H9 (cell line): ENCODE measurements around the gene FGFBP3. TPM values are rescaled to one million over a fixed set of nuclear protein-coding genes. Genes with fewer than 3 reads are reported as not detected.
A peak's percentile ranks its signal among the peaks of the same experiment; 100 is the strongest.

Source experiments
- DNase-seq: peaks from one replicate; pipeline ENCODE4 v3.0.0-alpha.2; 2017
- H2AFZ ChIP-seq: one replicate; pipeline ENCODE4 v1.6.1; 2013; ENCODE audit warnings: mild to moderate bottlenecking, low read length, control low read depth, moderate library complexity
- H2AK5ac ChIP-seq: 2 replicates; pipeline ENCODE4 v1.6.1; 2013; ENCODE audit warnings: low read length, control low read depth, mixed read lengths; ENCODE audit not compliant: insufficient read length
- H2BK120ac ChIP-seq: one replicate; pipeline ENCODE4 v1.6.1; 2013; ENCODE audit warnings: low read depth, mild to moderate bottlenecking, low read length, control low read depth, inconsistent platforms; ENCODE audit not compliant: poor library complexity, severe bottlenecking
- H2BK12ac ChIP-seq: 2 replicates; pipeline ENCODE4 v1.6.1; 2013; ENCODE audit warnings: low read length, control low read depth, mixed read lengths, low read depth; ENCODE audit not compliant: insufficient read length
- H2BK15ac ChIP-seq: 2 replicates; pipeline ENCODE4 v1.6.1; 2013; ENCODE audit warnings: low read depth, low read length, control low read depth
- H2BK20ac ChIP-seq: one replicate; pipeline ENCODE4 v1.6.1; 2013; ENCODE audit warnings: low read depth, mild to moderate bottlenecking, low read length, control low read depth, inconsistent platforms; ENCODE audit not compliant: poor library complexity, severe bottlenecking
- H2BK5ac ChIP-seq: 2 replicates; pipeline ENCODE4 v1.6.1; 2013; ENCODE audit warnings: low read length, control low read depth, mixed read lengths; ENCODE audit not compliant: insufficient read length
- H3K14ac ChIP-seq: 2 replicates; pipeline ENCODE4 v1.6.1; 2013; ENCODE audit warnings: low read length, control low read depth; ENCODE audit not compliant: insufficient read depth
- H3K18ac ChIP-seq: 2 replicates; pipeline ENCODE4 v1.6.1; 2013; ENCODE audit warnings: low read depth, mild to moderate bottlenecking, mixed read lengths, low read length, control low read depth; ENCODE audit not compliant: insufficient read length
- H3K23ac ChIP-seq: 2 replicates; pipeline ENCODE4 v1.6.1; 2013; ENCODE audit warnings: low read length, control low read depth, mixed read lengths, low read depth; ENCODE audit not compliant: insufficient read length
- H3K23me2 ChIP-seq: 2 replicates; pipeline ENCODE4 v1.6.1; 2013; ENCODE audit warnings: low read depth, mild to moderate bottlenecking, mixed read lengths, low read length, control low read depth; ENCODE audit not compliant: insufficient read length, poor library complexity, severe bottlenecking
- H3K27ac ChIP-seq: 2 replicates; pipeline ENCODE4 v1.5.1; 2013; ENCODE audit warnings: low read length, control low read depth, mixed read lengths, low read depth; ENCODE audit not compliant: insufficient read length
- H3K27me3 ChIP-seq: 2 replicates; pipeline ENCODE4 v1.6.1; 2013; ENCODE audit warnings: low read length, control low read depth, inconsistent platforms; ENCODE audit not compliant: insufficient read depth
- H3K4ac ChIP-seq: 2 replicates; pipeline ENCODE4 v1.6.1; 2013; ENCODE audit warnings: low read depth, mild to moderate bottlenecking, control low read depth, inconsistent platforms, low read length, moderate library complexity
- H3K4me1 ChIP-seq: 2 replicates; pipeline ENCODE4 v1.6.1; 2013; ENCODE audit warnings: low read length, control low read depth, inconsistent platforms; ENCODE audit not compliant: insufficient read depth
- H3K4me2 ChIP-seq: 2 replicates; pipeline ENCODE4 v1.6.1; 2013; ENCODE audit warnings: low read length, control low read depth, mixed read lengths; ENCODE audit not compliant: insufficient read length, insufficient read depth
- H3K56ac ChIP-seq: 2 replicates; pipeline ENCODE4 v1.6.1; 2013; ENCODE audit warnings: low read depth, mild to moderate bottlenecking, mixed read lengths, low read length, control low read depth; ENCODE audit not compliant: insufficient read length
- H3K79me1 ChIP-seq: 2 replicates; pipeline ENCODE4 v1.6.1; 2013; ENCODE audit warnings: low read depth, mild to moderate bottlenecking, moderate library complexity, low read length, control low read depth, inconsistent platforms; ENCODE audit not compliant: insufficient read depth, poor library complexity, severe bottlenecking
- H3K79me2 ChIP-seq: 2 replicates; pipeline ENCODE4 v1.6.1; 2013; ENCODE audit warnings: low read length, control low read depth, inconsistent platforms; ENCODE audit not compliant: insufficient read depth
- H3K9ac ChIP-seq: 2 replicates; pipeline ENCODE4 v1.6.1; 2013; ENCODE audit warnings: low read length, control low read depth, mixed read lengths; ENCODE audit not compliant: insufficient read length; ENCODE audit errors: extremely low read depth
- H3K9me3 ChIP-seq: one replicate; pipeline ENCODE4 v1.6.1; 2013; ENCODE audit warnings: low read depth, low read length, inconsistent platforms; ENCODE audit not compliant: control insufficient read depth
- H3T11ph ChIP-seq: one replicate; pipeline ENCODE4 v1.6.1; 2013; ENCODE audit warnings: mild to moderate bottlenecking, low read length, control low read depth, inconsistent platforms
- H4K20me1 ChIP-seq: one replicate; pipeline ENCODE4 v1.6.1; 2013; ENCODE audit not compliant: control insufficient read depth, insufficient read length, insufficient read depth
- H4K5ac ChIP-seq: 2 replicates; pipeline ENCODE4 v1.6.1; 2013; ENCODE audit warnings: low read depth, mild to moderate bottlenecking, mixed read lengths, low read length, control low read depth; ENCODE audit not compliant: insufficient read length
- H4K8ac ChIP-seq: replicated peaks from 2 replicates; pipeline ENCODE4 v1.6.1; 2013; ENCODE audit warnings: low read length, control low read depth, mixed read lengths, low read depth; ENCODE audit not compliant: insufficient read length
- H4K91ac ChIP-seq: 2 replicates; pipeline ENCODE4 v1.6.1; 2013; ENCODE audit warnings: low read depth, mild to moderate bottlenecking, moderate library complexity, mixed read lengths, low read length, control low read depth; ENCODE audit not compliant: insufficient read length
- H3K27ac Mint-ChIP-seq, 3 experiments: 2 replicates in 2 of 3; 3 replicates in 1 of 3; pipeline ENCODE4 v1.8.0; 2020 to 2021; ENCODE audit warnings: mixed read lengths in 3 of 3, mild to moderate bottlenecking in 1 of 3, moderate library complexity in 1 of 3
- H3K27me3 Mint-ChIP-seq: 2 replicates; pipeline ENCODE4 v1.8.0; 2021; ENCODE audit warnings: low read depth, mild to moderate bottlenecking, moderate library complexity, mixed read lengths
- H3K36me3 Mint-ChIP-seq, 3 experiments: 2 replicates in 2 of 3; 3 replicates in 1 of 3; pipeline ENCODE4 v1.8.0; 2020 to 2021; ENCODE audit warnings: low read depth in 3 of 3, mixed read lengths in 3 of 3; ENCODE audit not compliant: insufficient read depth in 1 of 3
- H3K4me1 Mint-ChIP-seq, 2 experiments: 2 replicates each; pipeline ENCODE4 v1.8.0; 2020; ENCODE audit warnings: mixed read lengths in 2 of 2
- H3K4me3 Mint-ChIP-seq, 2 experiments: 2 replicates in 1 of 2; 3 replicates in 1 of 2; pipeline ENCODE4 v1.8.0; 2020 to 2021; ENCODE audit warnings: mild to moderate bottlenecking in 2 of 2, mixed read lengths in 2 of 2, moderate library complexity in 1 of 2
- H3K9me3 Mint-ChIP-seq, 2 experiments: 2 replicates in 1 of 2; 3 replicates in 1 of 2; pipeline ENCODE4 v1.8.0; 2020; ENCODE audit warnings: mild to moderate bottlenecking in 2 of 2, mixed read lengths in 2 of 2, moderate library complexity in 1 of 2
- CTCF ChIP-seq: fragments of 200-600 bp; sonication (generic); conservative IDR thresholded peaks from 3 replicates; pipeline ENCODE4 v1.8.0; 2021; ENCODE audit warnings: antibody characterized with exemption, mild to moderate bottlenecking
- WGBS: extraction: QIAGEN DNeasy Blood & Tissue Kit; methylation state at CpG from one replicate; pipeline ENCODE4 v1.1.7; 2013; ENCODE audit warnings: missing lambda C conversion rate, low lambda C conversion rate, mixed read lengths; ENCODE audit not compliant: insufficient read length; ENCODE audit errors: extremely low coverage; 5-methylcytosine and 5-hydroxymethylcytosine counted together
- total RNA-seq: library from RNA; stranded (reverse); gene quantifications from 2 replicates; pipeline ENCODE4 v1.2.1, GENCODE V29; 2021

Gene FGFBP3
- total RNA-seq, 1 experiment from 2014 or later, result 49.3 TPM

- H3K27ac Mint-ChIP-seq, result peak overlapping the region in 2 of 3 experiments; percentile 52 to 89; a peak in 4 of 7 replicates
- H3K9me3 Mint-ChIP-seq, result peaks cover 6 to 7% of the 10 kb centered on the region in 2 experiments
- H3K27me3 ChIP-seq, result no peaks in the 10 kb centered on the region
Observed at GRCh38 chr10:91879515-91880170, 29.6 kb downstream of the FGFBP3 start.

More at GRCh38 chr10:91879515-91880170, 29.6 kb downstream of the FGFBP3 start:
- H3K4me1 ChIP-seq, result peaks cover 19% of the 10 kb centered on the region
- no peak for DNase-seq
- no peak overlapping the region for H4K8ac ChIP-seq
- H3K18ac ChIP-seq, result no peak overlapping the region
- no peak overlapping the region for H3K4ac ChIP-seq
- no peaks in the 10 kb centered on the region for H3K79me2 ChIP-seq
- no peak for TF ChIP-seq CTCF
- Mint-ChIP-seq H3K36me3 (peaks cover 4 to 11% (median 6%) of the 10 kb centered on the region in 3 experiments), H3K4me1 (peaks cover 43 to 45% of the 10 kb centered on the region in 2 experiments), H3K4me3 (peak overlapping the region in 1 of 2 experiments; percentile 54; a peak in 3 of 5 replicates), H3K27me3 (no peaks in the 10 kb centered on the region)
- H2AFZ ChIP-seq, result no peak overlapping the region
- no peaks in the 10 kb centered on the region for H3K23me2 ChIP-seq
- H3K9ac ChIP-seq, result no peak overlapping the region
- no peak overlapping the region for H3K27ac ChIP-seq
- H2BK15ac ChIP-seq, result no peak overlapping the region
- H3K56ac ChIP-seq, result no peak overlapping the region
- H3K4me2 ChIP-seq, result no peak overlapping the region
- WGBS, result no CpG with 5 or more reads among the region's 7 CpGs
- H4K20me1 ChIP-seq, result no peaks in the 10 kb centered on the region
- H2BK5ac ChIP-seq, result no peak overlapping the region
- H2BK120ac ChIP-seq, result no peak overlapping the region
- H3K9me3 ChIP-seq, result no peaks in the 10 kb centered on the region
- no peak overlapping the region for H3T11ph ChIP-seq
- no peak overlapping the region for H2AK5ac ChIP-seq
- H4K91ac ChIP-seq, result no peak overlapping the region
- H2BK12ac ChIP-seq, result no peak overlapping the region
- no peaks in the 10 kb centered on the region for H3K79me1 ChIP-seq
- no peak overlapping the region for H3K14ac ChIP-seq
- H2BK20ac ChIP-seq, result no peak overlapping the region
- H3K23ac ChIP-seq, result no peak overlapping the region
- no peak overlapping the region for H4K5ac ChIP-seq
